Gastrocnemius medialis (tissue), 4 donors: ENCODE results near the gene RB1. TPM values are rescaled to one million over a fixed set of nuclear protein-coding genes. Genes with fewer than 3 reads are reported as not detected.

Source experiments
- ATAC-seq, 2 donors: fragments of 150-250 bp; one replicate each; pipeline ENCODE4 v1.9.1; 2016
- DNase-seq, 2 donors: peaks; one replicate each; pipeline ENCODE4 v3.0.0-alpha.2; 2019
- H3K27ac ChIP-seq, 4 donors: fragments of 200-600 bp; sonication (generic); 1 replicate in 1 of 4; 2 replicates in 3 of 4; pipeline ENCODE4 v1.5.1; 2016 to 2018; ENCODE audit warnings: mild to moderate bottlenecking in 2 of 4, moderate library complexity in 1 of 4
- H3K27me3 ChIP-seq, 3 donors: fragments of 200-600 bp; sonication (generic) in 2 of 3; 1 replicate in 1 of 3; 2 replicates in 2 of 3; pipeline versions ENCODE4 v1.5.1 to v1.6.0; 2016 to 2019; ENCODE audit warnings: mild to moderate bottlenecking in 1 of 3, moderate library complexity in 1 of 3
- H3K36me3 ChIP-seq, 2 donors: fragments of 200-600 bp; sonication (generic) in 1 of 2; one replicate each; pipeline ENCODE4 v1.5.1; 2017 to 2018
- H3K4me1 ChIP-seq, 2 donors: fragments of 200-600 bp; sonication (generic) in 1 of 2; one replicate each; pipeline ENCODE4 v1.5.1; 2016 to 2017; ENCODE audit warnings: mild to moderate bottlenecking in 2 of 2
- H3K4me3 ChIP-seq, 4 donors: fragments of 200-600 bp; sonication (generic) in 3 of 4; 1 replicate in 1 of 4; 2 replicates in 3 of 4; pipeline ENCODE4 v1.5.1; 2016 to 2019; ENCODE audit warnings: mild to moderate bottlenecking in 2 of 4
- H3K9me3 ChIP-seq, 3 donors: fragments of 200-600 bp; sonication (generic) in 2 of 3; 1 replicate in 1 of 3; 2 replicates in 2 of 3; pipeline ENCODE4 v1.5.1; 2016 to 2019
- CTCF ChIP-seq, 5 experiments: fragments of 450-650 bp in 3 of 5; fragments of 200-600 bp in 2 of 5; sonication (generic) in 2 of 5; IDR thresholded peaks in 4 of 5; conservative IDR thresholded peaks in 1 of 5; 1 replicate in 4 of 5; 2 replicates in 1 of 5; pipeline ENCODE4 v1.5.1; 2016 to 2019; ENCODE audit warnings: antibody characterized with exemption in 5 of 5, mild to moderate bottlenecking in 3 of 5, moderate library complexity in 3 of 5
- POLR2A ChIP-seq, 2 donors: fragments of 450-650 bp; IDR thresholded peaks; one replicate each; pipeline ENCODE4 v1.6.1; 2017; ENCODE audit warnings: antibody characterized with exemption in 2 of 2, mild to moderate bottlenecking in 2 of 2, moderate library complexity in 2 of 2
- in situ Hi-C, 4 donors: fragments of 200-750 bp; cut with MboI; loops; one replicate each; pipeline versions ENCODE4 v1.15.0 to v1.8.0; 2017; ENCODE audit warnings: low sequenced_read_pairs in 4 of 4
- intact Hi-C: fragments of 100-400 bp; cut with DNase I; formaldehyde crosslinking; loops from one replicate; pipeline ENCODE4 v1.15.1; 2023; ENCODE audit warnings: low total_unique reads
- total RNA-seq, 4 donors: library from RNA; depleted of rRNA; stranded (reverse); fragments of >200 nt; gene quantifications; one replicate each; pipeline versions ENCODE4 v1.1.0 to v1.2.3, GENCODE V29; 2016

RB1 gene
- total RNA-seq, 4 donors from 2014 or later = 29.3 to 45.6 (median 33.2) TPM

DNA sequence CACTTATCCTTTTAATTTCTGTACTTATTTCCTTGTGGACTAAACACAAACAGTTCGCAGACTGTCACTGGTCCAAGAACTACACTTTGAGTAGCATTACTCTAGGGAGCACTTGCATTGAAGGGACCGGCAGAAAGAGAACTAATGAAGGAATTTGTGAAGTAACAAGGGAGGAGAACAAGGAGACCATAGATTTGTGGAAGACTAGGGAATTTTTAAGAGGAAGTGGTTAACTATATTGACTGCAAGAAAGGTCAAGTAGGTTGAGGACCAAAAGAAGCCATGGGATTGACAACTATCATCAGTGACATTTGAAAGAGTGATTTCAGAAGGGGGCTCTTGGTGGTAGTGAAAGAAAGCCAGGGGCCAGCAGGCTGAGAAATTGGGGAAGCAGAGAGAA is 4.0 kb upstream of the RB1 start:
- Histone ChIP-seq H3K4me1 (peaks cover 0 to 6% of the 10 kb centered on the region in 2 donors), H3K4me3 (no peak overlapping the region), H3K27ac (no peak overlapping the region), H3K36me3 (no peaks in the 10 kb centered on the region), H3K9me3 (no peaks in the 10 kb centered on the region), H3K27me3 (no peaks in the 10 kb centered on the region)
- in situ Hi-C loops (no loop called here), intact Hi-C loops (no loop called here)
- ATAC-seq = no peak
- TF ChIP-seq POLR2A (IDR thresholded peaks at IDR 0.05) (no peak), CTCF (IDR thresholded peaks at IDR 0.05 in 4 of 5, conservative IDR thresholded peaks at IDR 0.05 in 1 of 5) (no peak)
- no peak for DNase-seq

GRCh38 chr13:48302871-48303358 is 636 bp upstream of the RB1 start:
- no peaks in the 10 kb centered on the region for H3K27me3 ChIP-seq
- ATAC-seq = peak; percentile 22 to 38
- H3K9me3 ChIP-seq = no peaks in the 10 kb centered on the region
- intact Hi-C loops (loop anchor here (1.0 to 5.0 kb wide), 3 partner anchors 70 to 229 kb away; partner anchors contain the start of genes ITM2B, MED4 and RCBTB2), in situ Hi-C loops (loop anchor here in 2 of 4 donors (5.0 to 10.0 kb wide), 4 partner anchors 66 to 208 kb away; partner anchors contain the start of genes ITM2B (in 1 of the 2) and MED4 (in 1 of the 2))
- DNase-seq = no peak
- peak overlapping the region; percentile 82 to 98 (median 92) for H3K4me3 ChIP-seq
- H3K27ac ChIP-seq = peak overlapping the region; percentile 94 to 99 (median 99)
- peaks cover 13 to 23% of the 10 kb centered on the region in 2 donors for H3K4me1 ChIP-seq
- TF ChIP-seq CTCF (IDR thresholded peaks at IDR 0.05 in 4 of 5, conservative IDR thresholded peaks at IDR 0.05 in 1 of 5) = no peak
- no peak for TF ChIP-seq POLR2A (IDR thresholded peaks at IDR 0.05)
- H3K36me3 ChIP-seq = peaks cover 0 to 4% of the 10 kb centered on the region in 2 donors

DNA sequence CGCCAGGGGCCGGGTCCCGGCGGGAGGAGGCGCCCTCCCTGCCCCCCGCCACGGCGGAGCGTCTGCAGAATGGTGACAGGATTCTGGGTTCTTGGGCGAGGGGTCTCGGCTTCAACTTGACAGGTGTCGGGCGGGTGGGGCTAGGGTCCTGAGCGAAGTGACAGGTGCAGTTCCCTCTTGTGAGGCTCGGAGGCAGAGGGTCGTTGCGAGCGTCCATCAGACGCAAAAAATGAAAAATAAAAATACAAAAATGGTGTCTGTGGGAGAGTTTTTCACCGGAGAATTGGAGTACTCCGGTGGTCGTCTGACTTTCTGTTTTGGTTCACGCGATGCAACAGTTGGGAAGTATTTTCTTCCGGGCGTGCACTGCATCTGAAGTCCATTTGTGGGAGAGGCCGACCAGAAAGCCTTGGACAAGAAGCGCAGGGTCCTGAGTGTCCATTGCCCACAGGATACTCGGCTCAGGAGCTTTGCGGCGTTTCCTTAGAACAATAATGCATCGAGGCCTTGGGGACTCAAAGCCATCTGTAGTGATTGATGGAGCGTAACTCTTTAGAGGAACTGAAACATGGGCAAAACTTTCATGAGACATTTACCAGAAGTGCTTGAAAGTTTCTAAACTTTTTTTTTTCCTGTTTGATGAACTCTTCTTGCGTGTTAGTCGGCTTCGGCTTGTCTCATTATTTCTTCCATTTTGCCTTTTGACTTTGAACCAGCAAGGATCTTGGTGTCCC is 759 bp downstream of the RB1 start:
- Histone ChIP-seq H3K9me3 (no peaks in the 10 kb centered on the region), H3K4me1 (peaks cover 13 to 23% of the 10 kb centered on the region in 2 donors), H3K4me3 (peak overlapping the region; percentile 82 to 98 (median 92)), H3K36me3 (peaks cover 0 to 11% of the 10 kb centered on the region in 2 donors), H3K27ac (peak overlapping the region; percentile 94 to 99 (median 99)), H3K27me3 (no peaks in the 10 kb centered on the region)
- TF ChIP-seq POLR2A (IDR thresholded peaks at IDR 0.05) (no peak), CTCF (IDR thresholded peaks at IDR 0.05 in 4 of 5, conservative IDR thresholded peaks at IDR 0.05 in 1 of 5) (peak in 1 of 5 experiments; percentile 4)
- DNase-seq (peak; percentile 13 to 29), ATAC-seq (peak; percentile 14 to 24)
- in situ Hi-C loops (loop anchor here in 2 of 4 donors (5.0 to 10.0 kb wide), 4 partner anchors 67 to 210 kb away; partner anchors contain the start of genes ITM2B (in 1 of the 2) and MED4 (in 1 of the 2)), intact Hi-C loops (loop anchor here (2.0 to 5.0 kb wide), 3 partner anchors 178 to 228 kb away; partner anchors contain the start of genes MED4 and RCBTB2)

GRCh38 chr13:48311223-48311622 is 7.7 kb downstream of the RB1 start:
- Histone ChIP-seq H3K36me3 (peaks cover 0 to 11% of the 10 kb centered on the region in 2 donors), H3K4me3 (no peak overlapping the region), H3K27me3 (no peaks in the 10 kb centered on the region), H3K4me1 (peaks cover 5 to 14% of the 10 kb centered on the region in 2 donors), H3K27ac (no peak overlapping the region), H3K9me3 (no peaks in the 10 kb centered on the region)
- intact Hi-C loops = no loop called here
- ATAC-seq (no peak), DNase-seq (no peak)
- TF ChIP-seq POLR2A (IDR thresholded peaks at IDR 0.05) = no peak
- TF ChIP-seq CTCF (IDR thresholded peaks at IDR 0.05 in 4 of 5, conservative IDR thresholded peaks at IDR 0.05 in 1 of 5) = no peak
- in situ Hi-C loops = no loop called here
